ENCODE results near the gene HOXD13. TPM values are rescaled to one million over a fixed set of nuclear protein-coding genes. Genes with fewer than 3 reads are reported as not detected.
A peak's percentile ranks its signal among the peaks of the same experiment; 100 is the strongest.

HOXD13 gene
- not detected for total RNA-seq

DNA sequence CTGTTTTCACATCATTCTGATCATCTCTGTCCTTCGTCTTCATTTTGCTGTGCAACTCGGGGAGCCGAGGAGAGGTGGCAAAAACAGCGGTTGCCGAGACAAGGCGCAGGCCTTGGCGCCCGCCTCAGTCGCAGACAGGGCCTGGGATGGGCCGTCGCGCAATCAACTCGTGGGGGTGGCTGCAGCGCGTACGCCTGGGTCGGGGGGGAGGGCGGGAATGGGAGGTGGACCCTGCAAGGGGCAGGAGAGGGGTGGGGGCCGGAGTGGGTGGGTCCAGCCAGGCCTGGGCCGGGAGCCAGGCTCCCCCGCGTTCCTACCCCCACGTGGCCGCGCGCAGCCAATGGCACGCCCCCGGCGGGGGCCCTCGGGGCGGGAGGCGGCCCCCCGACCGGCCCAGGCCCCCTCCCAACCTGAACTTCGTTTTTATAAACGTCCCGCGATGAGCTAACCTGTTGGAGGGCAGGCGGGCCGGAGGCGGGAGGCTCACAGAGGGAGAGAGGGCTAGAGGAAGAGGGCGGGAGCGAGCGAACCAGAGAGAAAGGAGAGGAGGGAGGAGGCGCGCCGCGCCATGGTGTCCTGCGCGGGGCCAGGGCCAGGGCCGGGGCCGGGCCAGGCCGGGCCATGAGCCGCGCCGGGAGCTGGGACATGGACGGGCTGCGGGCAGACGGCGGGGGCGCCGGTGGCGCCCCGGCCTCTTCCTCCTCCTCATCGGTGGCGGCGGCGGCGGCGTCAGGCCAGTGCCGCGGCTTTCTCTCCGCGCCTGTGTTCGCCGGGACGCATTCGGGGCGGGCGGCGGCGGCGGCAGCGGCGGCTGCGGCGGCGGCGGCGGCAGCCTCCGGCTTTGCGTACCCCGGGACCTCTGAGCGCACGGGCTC, at the start of gene HOXD13:
Gene HOXD13 (plus strand): TSS at position 452 of the 875 bp plus-strand sequence. CDS start 170 bp downstream, at position 622.
- peaks cover 15% of the 10 kb centered on the region in 2 donors for H3K4me1 ChIP-seq
- H3K4me3 ChIP-seq, result peak within 1 kb of the TSS; percentile 47 to 51
- H3K9me3 ChIP-seq, result no peaks in the 10 kb centered on the region
- H3K36me3 ChIP-seq, result no peaks in the 10 kb centered on the region
- no peak within 1 kb of the TSS for H3K27ac ChIP-seq
- TF ChIP-seq, protein P1, sequence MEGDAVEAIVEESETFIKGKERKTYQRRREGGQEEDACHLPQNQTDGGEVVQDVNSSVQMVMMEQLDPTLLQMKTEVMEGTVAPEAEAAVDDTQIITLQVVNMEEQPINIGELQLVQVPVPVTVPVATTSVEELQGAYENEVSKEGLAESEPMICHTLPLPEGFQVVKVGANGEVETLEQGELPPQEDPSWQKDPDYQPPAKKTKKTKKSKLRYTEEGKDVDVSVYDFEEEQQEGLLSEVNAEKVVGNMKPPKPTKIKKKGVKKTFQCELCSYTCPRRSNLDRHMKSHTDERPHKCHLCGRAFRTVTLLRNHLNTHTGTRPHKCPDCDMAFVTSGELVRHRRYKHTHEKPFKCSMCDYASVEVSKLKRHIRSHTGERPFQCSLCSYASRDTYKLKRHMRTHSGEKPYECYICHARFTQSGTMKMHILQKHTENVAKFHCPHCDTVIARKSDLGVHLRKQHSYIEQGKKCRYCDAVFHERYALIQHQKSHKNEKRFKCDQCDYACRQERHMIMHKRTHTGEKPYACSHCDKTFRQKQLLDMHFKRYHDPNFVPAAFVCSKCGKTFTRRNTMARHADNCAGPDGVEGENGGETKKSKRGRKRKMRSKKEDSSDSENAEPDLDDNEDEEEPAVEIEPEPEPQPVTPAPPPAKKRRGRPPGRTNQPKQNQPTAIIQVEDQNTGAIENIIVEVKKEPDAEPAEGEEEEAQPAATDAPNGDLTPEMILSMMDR (IDR thresholded peaks at IDR 0.05), result no peak
- intact Hi-C loops (cut with DNase I), result loop anchor here (5.0 to 10.0 kb wide), 3 partner anchors 725 to 1758 kb away; partner anchors contain the start of gene SP9
- peaks cover 63% of the 10 kb centered on the region for H3K27me3 ChIP-seq
- peak in 1 of 2 donors; percentile 58 for DNase-seq (ENCODE audit: low spot score in 2 of 2)

DNA sequence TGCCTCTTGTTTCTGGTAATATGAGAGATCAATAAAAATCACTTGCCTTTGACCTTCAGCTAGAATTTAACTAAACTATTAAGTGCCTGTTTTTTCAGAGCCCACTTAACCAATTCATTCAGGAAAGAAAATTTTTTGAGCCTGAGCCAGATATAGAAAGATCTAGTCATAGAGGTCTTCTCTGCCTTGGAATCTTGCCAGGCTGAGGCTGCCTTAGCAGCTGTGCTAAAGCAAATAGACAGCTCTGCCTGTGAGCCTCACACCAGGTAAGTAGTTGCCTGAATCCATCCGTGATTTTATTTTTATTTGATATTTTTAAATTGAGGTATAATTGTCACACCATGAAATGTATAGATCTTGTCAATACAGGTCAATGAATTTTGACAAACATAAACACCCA, 36.1 kb upstream of the HOXD13 start:
- no peaks in the 10 kb centered on the region for H3K27me3 ChIP-seq
- TF ChIP-seq, protein P1 (IDR thresholded peaks at IDR 0.05), result no peak
- H3K4me3 ChIP-seq, result no peak overlapping the region
- DNase-seq (ENCODE audit: low spot score in 2 of 2), result no peak
- no peaks in the 10 kb centered on the region for H3K9me3 ChIP-seq
- intact Hi-C loops (cut with DNase I), result no loop called here
- no peak overlapping the region for H3K27ac ChIP-seq
- no peaks in the 10 kb centered on the region for H3K36me3 ChIP-seq
- no peaks in the 10 kb centered on the region for H3K4me1 ChIP-seq

DNA sequence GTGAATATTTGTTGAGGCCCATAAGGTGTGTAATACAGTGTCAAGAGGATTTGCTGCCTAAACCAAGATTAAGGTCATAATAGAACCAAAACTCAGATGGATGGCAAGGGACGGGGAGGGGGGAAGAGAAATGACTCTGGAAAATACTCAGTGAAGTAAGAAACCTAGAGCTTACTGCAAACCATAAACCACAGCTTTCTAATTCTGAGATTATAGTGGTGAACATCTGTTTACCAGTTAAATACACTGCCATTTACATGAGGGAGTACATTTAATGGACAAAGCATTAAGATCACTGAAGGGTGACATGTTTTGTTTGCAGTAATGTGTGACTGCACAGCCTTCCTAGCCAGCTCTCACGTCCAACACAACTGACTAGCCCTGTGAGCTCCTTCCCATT, 28.6 kb upstream of the HOXD13 start:
- Histone ChIP-seq H3K36me3 (no peaks in the 10 kb centered on the region), H3K9me3 (no peaks in the 10 kb centered on the region), H3K4me3 (no peak overlapping the region), H3K27ac (no peak overlapping the region), H3K4me1 (peaks cover 0 to 16% of the 10 kb centered on the region in 2 donors), H3K27me3 (peaks cover 7% of the 10 kb centered on the region)
- intact Hi-C loops (cut with DNase I), result no loop called here
- no peak for DNase-seq (ENCODE audit: low spot score in 2 of 2)
- TF ChIP-seq, protein P1 (IDR thresholded peaks at IDR 0.05), result no peak

DNA sequence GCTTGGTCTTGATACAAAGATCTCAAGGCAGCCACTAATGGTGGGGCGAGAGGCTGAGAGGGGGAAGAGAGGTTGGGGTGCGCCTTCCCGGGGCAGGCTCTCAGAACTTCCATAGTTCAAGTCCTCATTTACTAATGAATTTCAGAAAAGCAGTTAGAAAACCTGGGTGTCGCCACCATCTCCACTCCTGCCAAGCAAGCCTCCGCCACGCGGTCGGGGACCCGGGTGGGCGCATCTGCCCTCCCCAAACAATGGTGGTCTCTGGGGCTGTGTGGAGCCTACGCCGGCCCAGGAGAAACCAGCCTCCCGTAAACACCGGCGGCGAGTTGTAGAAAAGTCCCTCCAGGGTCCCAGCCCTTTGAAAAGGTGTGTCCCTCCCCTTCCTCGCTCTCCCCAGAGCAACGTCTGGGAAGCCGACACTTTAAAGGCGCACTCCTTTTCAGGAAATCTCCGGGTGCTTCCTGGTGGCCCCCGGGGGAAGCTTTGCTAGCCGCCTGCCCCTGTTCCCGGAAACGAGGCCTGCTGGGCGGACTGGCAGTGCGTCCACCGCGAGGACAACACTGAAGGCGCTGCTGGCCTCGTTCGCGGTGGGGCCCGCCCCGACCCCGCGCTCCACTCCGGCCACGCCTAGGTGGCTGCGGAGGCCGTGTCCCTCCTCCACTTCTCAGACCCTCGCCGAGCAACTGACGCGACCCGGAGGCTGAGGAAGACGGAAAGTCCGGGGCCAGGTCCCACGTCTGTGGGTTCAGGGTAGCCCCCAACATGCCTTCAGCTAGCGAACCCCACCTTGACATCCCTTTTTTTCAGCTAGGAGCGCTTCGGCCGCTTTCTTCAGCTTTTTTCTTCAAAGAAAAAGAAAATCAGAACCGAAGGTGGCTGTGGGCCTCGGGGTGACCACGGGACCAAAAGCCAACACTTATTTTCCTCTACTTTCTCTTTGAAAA, 25.6 kb upstream of the HOXD13 start:
- peak overlapping the region; percentile 51 to 61 for H3K4me3 ChIP-seq
- peaks cover 11% of the 10 kb centered on the region for H3K27me3 ChIP-seq
- TF ChIP-seq, protein P1 (IDR thresholded peaks at IDR 0.05), result no peak
- no peaks in the 10 kb centered on the region for H3K36me3 ChIP-seq
- H3K27ac ChIP-seq, result no peak overlapping the region
- intact Hi-C loops (cut with DNase I), result no loop called here
- no peaks in the 10 kb centered on the region for H3K9me3 ChIP-seq
- no peak for DNase-seq (ENCODE audit: low spot score in 2 of 2)
- peaks cover 0 to 16% of the 10 kb centered on the region in 2 donors for H3K4me1 ChIP-seq

DNA sequence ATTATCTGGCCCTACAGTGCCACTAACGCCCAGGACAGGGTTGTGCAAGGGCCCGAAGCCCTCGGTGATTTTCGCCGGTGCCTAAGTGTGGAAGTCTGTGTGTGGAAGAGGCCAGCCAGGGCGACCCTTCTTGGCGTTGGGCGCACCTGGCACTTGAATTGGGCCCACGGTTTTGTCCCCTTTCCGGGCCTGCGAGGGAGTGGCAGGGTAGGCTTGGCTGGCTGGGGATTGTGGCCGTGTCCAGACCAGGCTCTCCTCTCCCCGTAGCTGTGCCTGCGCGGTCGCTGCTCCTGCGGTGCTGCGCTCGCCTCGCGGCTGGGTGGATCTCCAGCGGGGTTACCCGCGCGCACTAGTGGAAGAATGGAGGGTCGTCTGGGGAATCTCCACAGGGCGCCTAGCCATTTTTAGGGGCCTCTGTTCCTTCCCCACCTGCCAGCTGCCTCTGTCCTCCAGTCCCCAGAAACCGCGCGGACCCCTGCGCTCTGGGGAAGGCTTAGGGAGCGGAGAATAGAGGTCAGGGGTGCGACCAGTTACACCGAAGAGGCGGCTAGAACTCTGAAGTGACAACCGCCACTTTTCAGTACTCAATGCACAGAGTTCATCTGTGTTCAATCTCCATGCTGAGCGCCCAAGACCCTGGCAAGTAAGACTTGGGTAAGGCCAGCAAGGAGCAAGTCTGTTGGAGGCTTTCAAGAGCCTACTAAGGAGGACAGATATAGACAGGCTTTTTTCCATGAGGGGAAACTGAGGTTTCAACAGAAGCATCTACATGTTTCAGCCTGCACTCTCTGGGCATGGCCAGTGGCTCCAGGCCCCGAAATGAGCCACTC, 24.7 kb upstream of the HOXD13 start:
- Histone ChIP-seq H3K27ac (no peak overlapping the region), H3K4me1 (peaks cover 0 to 16% of the 10 kb centered on the region in 2 donors), H3K9me3 (no peaks in the 10 kb centered on the region), H3K27me3 (peaks cover 18% of the 10 kb centered on the region), H3K4me3 (peak overlapping the region; percentile 51 to 61), H3K36me3 (no peaks in the 10 kb centered on the region)
- TF ChIP-seq, protein P1 (IDR thresholded peaks at IDR 0.05), result no peak
- intact Hi-C loops (cut with DNase I), result no loop called here
- DNase-seq (ENCODE audit: low spot score in 2 of 2), result no peak
